Measurements from ENCODE around the gene RFXAP. TPM values are rescaled to one million over a fixed set of nuclear protein-coding genes. Genes with fewer than 3 reads are reported as not detected.
A peak's percentile ranks its signal among the peaks of the same experiment; 100 is the strongest.

Gene RFXAP
- polyA plus RNA-seq, 1 donor from 2014 or later: 14.2 TPM

- Histone ChIP-seq H3F3A (ENCODE audit: insufficient read depth, low read length, poor library complexity, severe bottlenecking) (no peaks in the 10 kb centered on the region), H3K27ac (ENCODE audit: low read length) (no peak overlapping the region)
- TF ChIP-seq TAF1 (IDR thresholded peaks at IDR 0.05; ENCODE audit: low read depth) (no peak), SMC3 (conservative IDR thresholded peaks at IDR 0.05; ENCODE audit: poor library complexity) (no peak), RAD21 (conservative IDR thresholded peaks at IDR 0.05) (no peak), EZH2 (IDR thresholded peaks at IDR 0.05; ENCODE audit: borderline replicate concordance, insufficient read depth, low read length, poor library complexity, severe bottlenecking) (no peak), MXI1 (conservative IDR thresholded peaks at IDR 0.05; ENCODE audit: poor library complexity, severe bottlenecking) (no peak), CTCF (IDR thresholded peaks at IDR 0.05; ENCODE audit: poor library complexity, severe bottlenecking) (no peak), EP300 (conservative IDR thresholded peaks at IDR 0.05; ENCODE audit: poor library complexity, severe bottlenecking) (no peak), POLR2AphosphoS5 (IDR thresholded peaks at IDR 0.05) (no peak)
- TF ChIP-seq, protein P1, sequence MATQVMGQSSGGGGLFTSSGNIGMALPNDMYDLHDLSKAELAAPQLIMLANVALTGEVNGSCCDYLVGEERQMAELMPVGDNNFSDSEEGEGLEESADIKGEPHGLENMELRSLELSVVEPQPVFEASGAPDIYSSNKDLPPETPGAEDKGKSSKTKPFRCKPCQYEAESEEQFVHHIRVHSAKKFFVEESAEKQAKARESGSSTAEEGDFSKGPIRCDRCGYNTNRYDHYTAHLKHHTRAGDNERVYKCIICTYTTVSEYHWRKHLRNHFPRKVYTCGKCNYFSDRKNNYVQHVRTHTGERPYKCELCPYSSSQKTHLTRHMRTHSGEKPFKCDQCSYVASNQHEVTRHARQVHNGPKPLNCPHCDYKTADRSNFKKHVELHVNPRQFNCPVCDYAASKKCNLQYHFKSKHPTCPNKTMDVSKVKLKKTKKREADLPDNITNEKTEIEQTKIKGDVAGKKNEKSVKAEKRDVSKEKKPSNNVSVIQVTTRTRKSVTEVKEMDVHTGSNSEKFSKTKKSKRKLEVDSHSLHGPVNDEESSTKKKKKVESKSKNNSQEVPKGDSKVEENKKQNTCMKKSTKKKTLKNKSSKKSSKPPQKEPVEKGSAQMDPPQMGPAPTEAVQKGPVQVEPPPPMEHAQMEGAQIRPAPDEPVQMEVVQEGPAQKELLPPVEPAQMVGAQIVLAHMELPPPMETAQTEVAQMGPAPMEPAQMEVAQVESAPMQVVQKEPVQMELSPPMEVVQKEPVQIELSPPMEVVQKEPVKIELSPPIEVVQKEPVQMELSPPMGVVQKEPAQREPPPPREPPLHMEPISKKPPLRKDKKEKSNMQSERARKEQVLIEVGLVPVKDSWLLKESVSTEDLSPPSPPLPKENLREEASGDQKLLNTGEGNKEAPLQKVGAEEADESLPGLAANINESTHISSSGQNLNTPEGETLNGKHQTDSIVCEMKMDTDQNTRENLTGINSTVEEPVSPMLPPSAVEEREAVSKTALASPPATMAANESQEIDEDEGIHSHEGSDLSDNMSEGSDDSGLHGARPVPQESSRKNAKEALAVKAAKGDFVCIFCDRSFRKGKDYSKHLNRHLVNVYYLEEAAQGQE (IDR thresholded peaks at IDR 0.05; ENCODE audit: borderline replicate concordance): no peak
These were observed 21.8 kb downstream of the RFXAP start for GRCh38 chr13:36840718-36841250.

DNA sequence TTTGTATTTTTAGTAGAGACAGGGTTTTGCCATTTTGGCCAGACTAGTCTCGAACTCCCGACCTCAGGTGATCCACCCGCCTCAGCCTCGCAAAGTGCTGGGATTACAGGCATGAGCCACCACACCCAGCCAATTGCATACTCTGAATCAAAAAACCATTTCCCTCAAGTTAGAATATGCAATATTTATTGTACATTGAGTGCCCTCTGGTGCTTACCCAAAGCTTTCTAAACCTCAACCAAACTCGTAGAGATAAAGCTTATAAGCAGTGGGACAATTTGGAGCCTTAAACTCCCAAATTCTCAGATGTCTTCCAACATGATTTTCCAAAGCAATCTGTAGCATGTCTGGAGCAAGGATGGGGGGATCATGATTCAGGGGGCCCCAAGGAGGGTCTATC, 22.4 kb downstream of the RFXAP start:
- Histone ChIP-seq H3K79me2 (replicated peaks; ENCODE audit: insufficient read depth, low read length) (no peaks in the 10 kb centered on the region), H3K27ac (ENCODE audit: low read length) (no peak overlapping the region), H3K27me3 (ENCODE audit: insufficient read depth, low read depth, low read length) (no peaks in the 10 kb centered on the region), H3K9me2 (ENCODE audit: insufficient read depth, low read length) (no peaks in the 10 kb centered on the region), H2AFZ (ENCODE audit: low read depth, low read length) (no peak overlapping the region), H3K4me2 (ENCODE audit: low read length) (no peak overlapping the region), H3K9me3 (ENCODE audit: low read length) (no peaks in the 10 kb centered on the region), H3F3A (ENCODE audit: insufficient read depth, low read length, poor library complexity, severe bottlenecking) (no peaks in the 10 kb centered on the region), H4K20me1 (ENCODE audit: insufficient read depth) (no peaks in the 10 kb centered on the region), H3K36me3 (ENCODE audit: insufficient read depth, low read length) (peaks cover 6% of the 10 kb centered on the region), H3K4me3 (ENCODE audit: low read length) (no peak overlapping the region), H3K9ac (ENCODE audit: low read length) (no peak overlapping the region)
- TF ChIP-seq CTCF (IDR thresholded peaks at IDR 0.05; ENCODE audit: poor library complexity, severe bottlenecking): no peak
- TF ChIP-seq SMC3 (conservative IDR thresholded peaks at IDR 0.05; ENCODE audit: poor library complexity): peak; percentile 30

More at GRCh38 chr13:36840718-36841250, 21.8 kb downstream of the RFXAP start:
- H3K9me2 ChIP-seq (ENCODE audit: insufficient read depth, low read length): no peaks in the 10 kb centered on the region
- no peaks in the 10 kb centered on the region for H3K27me3 ChIP-seq (ENCODE audit: insufficient read depth, low read depth, low read length)
- H3K9ac ChIP-seq (ENCODE audit: low read length): no peak overlapping the region
- no peak overlapping the region for H3K4me2 ChIP-seq (ENCODE audit: low read length)
- H4K20me1 ChIP-seq (ENCODE audit: insufficient read depth): no peaks in the 10 kb centered on the region
- no peaks in the 10 kb centered on the region for H3K9me3 ChIP-seq (ENCODE audit: low read length)
- no peaks in the 10 kb centered on the region for H3K79me2 ChIP-seq (replicated peaks; ENCODE audit: insufficient read depth, low read length)
- H3K36me3 ChIP-seq (ENCODE audit: insufficient read depth, low read length): peaks cover 6% of the 10 kb centered on the region
- H3K4me3 ChIP-seq (ENCODE audit: low read length): no peak overlapping the region
- H2AFZ ChIP-seq (ENCODE audit: low read depth, low read length): no peak overlapping the region
